GM19438 (cell line): ENCODE results near the gene CNTNAP5.
"Not testable (repeated sequence)": the region's sequence is repeated elsewhere in the genome, so short reads cannot be mapped to it uniquely, and the experiment has no call there.

ENCODE experiments used
- ATAC-seq: cut with Tn5 transposase; IDR thresholded peaks from one replicate; pipeline ENCODE4 v1.9.1; 2021; ENCODE audit warnings: low read depth; ENCODE audit not compliant: unreplicated experiment

The CNTNAP5 gene

DNA sequence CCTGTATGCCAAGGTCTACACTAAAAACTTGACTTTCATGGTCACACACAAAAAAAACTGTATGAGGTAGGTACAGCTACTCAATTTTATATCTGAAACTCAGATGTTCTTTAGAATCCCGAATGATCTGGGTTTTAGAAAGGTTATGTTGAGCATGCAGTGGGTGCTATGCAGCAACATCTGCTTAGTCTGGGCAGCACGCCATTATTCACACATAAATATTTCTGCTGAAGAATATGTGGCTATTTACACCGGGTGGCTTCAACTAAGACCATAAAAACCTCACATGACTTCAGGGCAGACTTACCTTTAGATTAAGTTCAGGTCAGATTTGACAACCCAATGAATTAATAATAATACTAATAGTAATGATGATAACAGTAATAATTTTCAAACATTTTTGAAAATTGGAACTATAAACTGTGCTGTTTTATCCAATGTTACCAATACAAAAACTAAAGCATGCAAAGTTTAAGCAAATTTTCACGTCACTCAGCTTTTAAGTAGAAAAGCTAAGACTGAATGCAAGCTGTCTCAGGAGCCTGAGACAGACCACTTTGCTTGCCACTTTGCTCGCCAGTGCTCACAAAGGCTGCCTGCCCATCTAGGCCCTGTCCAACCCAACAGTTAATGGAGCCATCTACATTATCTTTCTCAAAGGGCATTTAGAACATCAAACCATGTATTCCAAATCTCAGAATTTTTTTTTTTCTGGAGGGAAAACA lies 292.0 kb downstream of the CNTNAP5 start:
- ATAC-seq: no peak

DNA sequence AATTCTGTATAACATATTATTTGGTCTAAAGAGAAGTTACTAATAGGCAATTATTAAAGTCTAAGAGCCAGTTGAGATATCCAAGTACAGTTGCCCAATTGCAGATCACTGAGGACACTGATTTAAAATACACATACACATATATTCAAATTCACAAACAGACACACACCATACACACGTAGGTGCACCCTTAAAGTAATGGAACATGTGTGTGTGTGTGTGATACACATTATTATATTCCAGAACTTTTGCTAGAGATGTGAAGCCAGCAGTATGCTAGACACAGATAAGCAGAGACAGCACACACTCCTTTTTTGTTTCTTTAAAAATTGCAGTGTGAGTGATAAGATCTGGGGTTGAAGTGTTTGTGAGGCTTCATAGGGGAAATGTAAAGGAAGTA lies 292.5 kb downstream of the CNTNAP5 start:
- ATAC-seq: no peak

DNA sequence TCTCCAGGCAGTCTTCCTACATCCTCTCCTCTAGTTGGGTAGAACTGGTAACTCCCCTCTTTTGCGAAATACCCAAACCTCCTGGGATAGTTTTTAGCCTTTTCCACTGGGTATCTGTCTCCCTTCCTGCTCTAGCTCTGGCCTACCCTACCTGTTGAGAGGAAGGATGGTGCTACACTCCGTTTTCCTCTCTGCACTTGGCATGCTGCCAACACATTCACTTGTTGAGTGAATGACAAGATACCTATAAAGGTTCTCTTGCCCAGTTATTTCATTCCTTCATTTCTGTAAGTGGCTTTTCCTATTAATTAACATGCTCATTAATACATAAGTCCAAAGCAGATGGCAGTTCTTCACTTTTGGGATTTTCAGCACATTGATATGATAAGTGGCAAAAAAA lies 293.8 kb downstream of the CNTNAP5 start:
- no peak for ATAC-seq

DNA sequence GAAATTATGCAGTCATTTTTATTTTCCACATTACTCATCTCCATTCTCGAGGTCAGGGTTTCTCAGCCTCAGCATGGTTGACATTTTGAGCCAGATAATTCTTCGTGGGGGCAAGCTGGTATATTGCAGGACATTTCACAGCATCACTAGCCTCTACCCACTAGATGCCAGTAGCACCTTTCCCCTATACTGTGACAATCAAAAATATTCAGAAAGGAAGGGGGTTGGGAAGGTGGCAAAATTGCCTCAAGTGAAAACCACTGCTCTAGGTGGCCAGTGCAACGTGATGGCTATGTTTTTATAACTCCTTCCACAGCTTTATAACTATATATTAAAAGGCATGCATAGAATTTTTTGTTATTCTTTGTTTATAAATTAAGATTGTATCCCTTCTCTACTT lies 294.5 kb downstream of the CNTNAP5 start:
- ATAC-seq: no peak

DNA sequence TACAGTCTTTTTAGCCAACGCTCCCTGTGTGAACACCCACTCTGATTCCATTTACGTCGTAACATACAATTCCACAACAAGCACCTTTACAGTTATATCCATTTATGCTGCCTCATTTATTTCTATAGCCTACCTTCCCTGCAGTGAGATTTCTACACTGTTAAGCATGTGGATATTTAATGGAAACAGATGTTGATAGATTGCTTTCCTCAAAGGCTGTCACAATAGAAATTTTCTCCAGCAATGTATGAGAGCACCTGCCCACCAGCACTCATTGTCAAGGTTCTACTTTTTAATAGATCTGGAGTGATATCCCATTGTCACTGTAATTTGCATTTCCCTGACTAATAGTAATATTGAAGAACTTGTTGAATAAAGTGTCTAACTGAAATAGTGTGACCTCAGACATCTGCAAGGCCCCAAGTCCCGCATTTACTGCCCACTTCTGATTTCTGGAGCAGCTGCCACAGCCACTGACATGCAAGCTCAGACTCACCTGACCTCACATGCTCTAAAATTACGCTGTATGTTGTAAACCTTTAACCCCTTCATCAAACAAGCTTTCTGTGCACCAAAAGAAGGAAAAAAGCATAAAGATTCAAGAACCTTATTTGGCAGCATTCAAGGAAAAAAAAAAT lies 295.1 kb downstream of the CNTNAP5 start:
- ATAC-seq: no peak

DNA sequence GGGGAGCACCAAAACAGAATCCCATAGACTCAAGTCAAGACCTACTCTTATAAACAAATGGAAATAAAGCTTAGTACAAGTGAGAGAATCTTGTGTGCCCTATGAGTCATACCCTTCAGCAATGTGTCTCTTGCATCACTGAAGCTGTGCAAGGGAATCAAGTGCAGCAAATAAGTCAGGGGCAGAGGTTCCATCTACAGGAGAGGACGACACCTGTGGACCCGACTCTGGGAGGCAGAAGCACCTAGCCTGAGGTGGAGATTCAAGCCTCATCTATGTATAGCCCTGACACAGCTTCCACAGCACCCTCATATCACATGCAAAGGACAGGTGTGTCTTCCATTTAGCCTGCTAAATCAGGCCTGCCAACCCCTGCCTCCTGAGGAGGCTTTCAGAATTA lies 298.2 kb downstream of the CNTNAP5 start:
- ATAC-seq: no peak

DNA sequence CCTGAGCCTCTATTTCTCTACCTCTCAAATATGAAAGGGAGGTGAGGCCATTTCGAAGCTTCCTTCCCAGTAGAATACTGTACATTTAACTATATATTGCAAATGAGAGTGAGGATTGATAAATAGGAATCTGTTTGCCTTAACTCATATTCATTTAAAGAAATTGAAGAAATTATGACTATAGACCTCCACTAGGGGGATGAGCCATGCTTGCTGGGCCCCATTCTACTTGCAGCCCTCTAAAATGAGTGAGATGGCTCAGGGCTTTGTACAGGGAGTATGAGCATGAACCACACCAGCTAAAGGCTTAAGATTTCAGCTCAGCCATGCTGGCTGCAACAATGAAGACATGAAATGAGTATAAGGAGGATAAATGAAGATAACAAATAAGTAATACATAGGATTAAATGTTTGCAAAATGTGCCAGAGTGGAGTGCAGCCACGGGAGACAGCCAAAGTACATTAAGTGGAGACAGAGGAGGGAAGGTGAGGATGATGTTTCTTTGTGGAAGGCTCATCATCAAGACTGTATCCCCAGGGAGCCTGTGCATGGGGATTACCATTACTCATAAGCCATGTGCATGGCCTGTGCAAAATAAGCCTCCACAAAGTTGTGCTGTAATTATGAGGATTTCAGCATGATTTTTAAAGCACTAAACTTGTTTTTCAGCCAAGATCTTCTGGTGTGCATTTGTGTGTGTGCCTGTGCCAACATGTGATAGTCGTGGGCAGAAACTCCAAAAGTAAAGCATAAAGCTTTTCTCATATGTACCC lies 300.8 kb downstream of the CNTNAP5 start:
- no peak for ATAC-seq

DNA sequence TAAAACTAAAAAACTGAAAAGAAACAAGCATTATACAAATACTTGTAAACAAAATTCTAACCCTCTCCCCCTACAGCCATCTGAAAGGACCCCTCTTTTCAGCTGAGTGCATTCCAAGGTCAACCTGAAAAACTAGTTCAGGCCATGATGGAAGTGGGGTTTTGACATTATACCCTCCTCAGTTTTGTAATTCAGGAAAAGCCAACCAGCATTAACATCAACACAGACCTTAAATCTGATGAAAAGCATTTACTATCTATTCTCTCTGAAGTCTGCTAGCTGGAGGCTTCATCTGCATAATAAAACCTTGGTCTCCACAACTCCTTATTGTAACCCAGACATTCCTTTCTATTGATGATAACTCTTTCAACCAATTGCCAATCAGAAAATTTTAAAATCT lies 302.2 kb downstream of the CNTNAP5 start:
- ATAC-seq: no peak

DNA sequence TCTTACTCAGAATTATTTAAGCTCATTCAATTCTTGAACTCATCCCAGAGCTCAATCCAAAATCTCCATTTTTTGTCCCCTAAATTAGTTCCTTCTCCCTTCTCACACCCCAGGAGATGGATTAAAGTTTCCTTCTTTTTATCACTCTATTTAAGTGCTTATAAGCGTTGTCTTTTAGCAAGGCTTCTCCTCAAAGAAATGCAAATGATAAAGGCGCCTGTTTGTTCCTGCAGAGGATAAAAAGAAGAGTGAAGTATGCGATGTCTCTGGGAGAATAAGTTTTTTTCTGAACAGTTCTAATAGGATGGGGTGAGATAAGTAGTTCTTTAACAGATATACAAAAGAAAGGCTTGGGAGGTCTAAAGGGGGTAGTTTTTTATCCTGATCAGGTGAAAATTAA lies 303.3 kb downstream of the CNTNAP5 start:
- no peak for ATAC-seq

DNA sequence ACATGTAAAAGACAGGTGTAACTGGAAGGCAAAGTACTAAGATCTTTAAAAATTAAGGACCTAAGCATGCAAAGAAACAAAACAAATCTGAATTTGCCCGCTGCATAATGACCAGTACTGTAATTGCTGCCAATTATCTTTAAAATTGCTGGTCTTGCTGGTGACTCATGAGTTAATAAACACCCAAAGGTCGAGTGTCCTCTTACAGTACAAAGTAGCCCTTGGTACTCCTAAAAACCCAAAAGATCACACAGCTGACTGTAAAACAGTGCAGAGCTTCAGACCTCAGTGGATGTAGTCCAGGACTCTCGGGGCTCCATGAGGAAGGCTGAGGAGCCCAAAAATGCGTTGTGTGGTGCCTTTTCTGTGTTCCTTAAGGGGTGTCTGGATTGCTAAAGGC lies 308.7 kb downstream of the CNTNAP5 start:
- no peak for ATAC-seq

DNA sequence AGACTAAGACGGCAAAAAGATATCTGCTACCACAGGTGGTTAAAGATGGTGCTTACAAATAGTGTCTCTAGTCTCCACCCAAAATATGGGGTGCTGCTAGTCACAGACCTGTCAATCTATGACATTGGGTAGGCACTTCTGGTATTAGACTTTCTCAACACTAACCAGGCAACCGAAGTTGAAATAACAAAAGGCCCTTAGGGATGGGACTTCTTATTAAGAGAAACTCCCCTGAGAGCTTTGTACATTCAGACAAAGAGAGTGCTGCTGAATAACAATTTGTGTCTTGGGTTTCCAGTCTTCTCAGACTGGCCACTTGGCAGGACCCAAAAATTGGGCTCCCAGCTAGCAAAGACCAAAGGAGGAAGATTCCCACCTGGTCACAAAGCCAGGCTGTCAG lies 310.0 kb downstream of the CNTNAP5 start:
- ATAC-seq: no peak

DNA sequence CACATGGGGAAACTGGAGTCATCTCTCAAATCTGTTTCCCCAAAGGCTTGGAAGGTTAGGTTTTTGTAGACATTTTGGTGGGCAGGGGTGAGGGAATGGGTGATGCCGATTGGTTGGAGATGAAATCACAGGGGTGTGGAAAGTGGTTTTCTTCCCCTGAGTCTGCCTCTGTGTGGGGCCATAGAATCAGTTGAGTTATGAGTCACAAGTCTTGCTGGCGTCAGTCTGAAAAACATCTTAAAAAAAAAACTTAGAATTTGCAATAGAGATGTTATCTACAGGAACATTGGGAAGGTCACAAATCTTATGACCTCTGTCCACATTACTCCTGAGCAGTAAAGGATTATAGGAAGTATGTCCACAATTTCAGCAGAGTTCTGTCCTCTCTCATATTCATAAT lies 314.6 kb downstream of the CNTNAP5 start:
- ATAC-seq: no peak

DNA sequence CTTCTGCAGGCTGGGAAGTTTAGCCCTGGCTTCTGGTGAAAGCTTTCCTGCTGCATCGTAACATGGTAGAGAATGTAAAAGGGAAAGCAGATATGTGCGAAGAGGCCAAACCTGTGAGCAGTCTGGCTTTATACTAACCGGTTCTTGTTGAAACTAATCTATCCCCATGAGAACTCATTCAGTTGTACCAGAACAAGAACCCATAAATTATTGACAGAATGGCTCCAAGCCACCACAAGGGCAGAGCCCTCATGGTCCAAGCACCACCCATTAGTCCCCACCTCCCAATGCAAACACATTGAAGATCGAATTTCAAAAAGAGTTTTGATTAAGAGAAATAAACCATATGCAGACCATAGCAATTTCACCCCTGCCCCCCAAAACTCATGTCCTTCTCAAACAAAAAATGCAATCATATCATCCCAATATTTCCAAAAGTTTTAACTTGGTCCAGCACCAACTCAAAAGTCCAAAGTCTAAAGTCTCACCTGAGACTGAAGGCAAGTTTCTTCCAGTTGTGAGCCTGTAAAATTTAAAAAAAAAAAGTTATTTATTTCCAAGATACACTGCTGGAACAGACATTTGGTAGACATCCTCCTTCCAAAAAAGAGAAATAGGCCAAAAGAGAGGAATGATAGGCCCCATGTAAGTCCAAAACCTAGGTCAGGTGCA lies 318.9 kb downstream of the CNTNAP5 start:
- no peak for ATAC-seq

DNA sequence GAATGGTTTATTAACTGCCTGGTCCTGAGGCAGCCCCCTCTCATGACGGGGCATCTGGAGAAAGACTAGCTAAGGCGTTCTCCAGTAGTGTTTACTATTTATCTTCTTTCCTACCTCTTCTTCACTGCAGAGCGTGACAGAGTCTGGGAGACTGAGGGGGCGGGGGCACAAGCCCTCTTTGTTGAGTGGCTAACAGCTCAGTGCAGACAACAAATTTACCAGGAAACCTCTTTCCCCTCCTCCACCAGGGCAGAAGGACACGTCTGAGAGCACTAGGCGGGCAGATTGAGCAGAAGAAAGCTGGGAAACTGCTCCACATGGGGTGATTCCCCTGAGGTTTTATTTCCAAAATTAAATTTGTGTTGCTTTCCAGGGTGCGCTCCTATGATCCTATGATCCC lies 322.1 kb downstream of the CNTNAP5 start:
- ATAC-seq: no peak

DNA sequence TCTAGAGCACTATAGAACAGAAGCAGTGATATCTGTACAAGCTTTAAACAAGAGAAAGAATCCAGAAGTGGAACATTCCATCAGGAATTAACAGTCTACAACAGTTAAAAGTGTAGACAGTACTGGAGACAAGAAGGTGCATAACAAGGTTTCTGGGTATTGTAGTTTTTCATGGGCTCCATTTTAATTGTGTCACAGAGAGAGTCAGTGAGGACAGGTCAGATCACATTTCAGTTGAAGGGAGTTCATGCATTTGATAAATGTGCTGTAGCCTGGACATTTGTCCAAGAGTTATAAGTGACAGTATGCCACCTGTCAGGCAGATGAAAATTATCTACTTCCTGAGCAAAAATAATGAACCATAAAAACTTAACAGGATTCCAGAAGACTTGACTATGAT lies 328.6 kb downstream of the CNTNAP5 start:
- no peak for ATAC-seq

DNA sequence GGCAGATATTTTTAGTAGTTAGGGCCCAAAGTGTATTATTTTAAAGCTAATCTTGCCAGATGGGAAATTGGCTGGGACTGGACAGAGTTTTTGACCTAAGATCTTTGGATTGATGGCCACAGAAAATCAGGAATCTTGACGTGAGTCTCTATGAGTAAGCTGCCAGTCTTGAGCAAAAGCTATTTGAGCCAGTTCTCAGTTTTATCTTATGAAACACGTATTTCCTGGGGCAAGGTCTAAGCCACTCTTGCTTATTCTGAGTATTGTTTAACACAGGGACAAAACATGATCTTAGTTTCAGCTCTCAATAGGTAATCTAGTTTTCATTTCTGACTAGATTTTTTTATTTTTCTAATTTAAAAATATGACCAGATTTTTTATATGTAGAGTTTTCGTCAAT lies 329.4 kb downstream of the CNTNAP5 start:
- ATAC-seq: no peak

DNA sequence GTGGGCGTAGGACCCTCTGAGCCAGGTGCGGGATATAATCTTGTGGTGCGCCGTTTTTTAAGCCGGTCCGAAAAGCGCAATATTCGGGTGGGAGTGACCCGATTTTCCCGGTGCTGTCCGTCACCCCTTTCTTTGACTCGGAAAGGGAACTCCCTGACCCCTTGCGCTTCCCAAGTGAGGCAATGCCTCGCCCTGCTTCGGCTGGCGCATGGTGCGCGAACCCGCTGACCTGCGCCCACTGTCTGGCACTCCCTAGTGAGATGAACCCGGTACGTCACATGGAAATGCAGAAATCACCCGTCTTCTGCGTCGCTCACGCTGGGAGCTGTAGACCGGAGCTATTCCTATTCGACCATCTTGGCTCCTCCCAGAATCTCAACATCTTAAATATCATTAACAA lies 336.9 kb downstream of the CNTNAP5 start:
- not testable (repeated sequence) for ATAC-seq

DNA sequence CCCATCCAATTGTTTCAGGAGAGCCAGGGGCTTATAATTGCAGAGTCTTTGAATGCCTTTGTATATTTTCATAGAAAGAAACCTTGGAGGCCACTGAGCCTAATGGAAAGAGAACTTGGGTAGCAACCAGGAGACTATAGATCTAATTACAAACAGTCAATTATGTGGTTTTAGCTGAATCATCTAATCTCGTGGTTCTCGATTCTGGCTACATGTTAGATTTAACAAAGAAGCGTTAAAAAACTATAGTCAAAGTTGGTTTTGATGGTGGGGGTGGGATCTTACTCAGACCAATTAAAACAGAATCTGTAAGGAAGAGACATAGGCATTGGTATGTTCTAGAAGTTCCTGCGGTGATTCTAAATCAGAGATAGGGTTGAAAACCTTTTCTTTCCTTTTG lies 344.1 kb downstream of the CNTNAP5 start:
- no peak for ATAC-seq

DNA sequence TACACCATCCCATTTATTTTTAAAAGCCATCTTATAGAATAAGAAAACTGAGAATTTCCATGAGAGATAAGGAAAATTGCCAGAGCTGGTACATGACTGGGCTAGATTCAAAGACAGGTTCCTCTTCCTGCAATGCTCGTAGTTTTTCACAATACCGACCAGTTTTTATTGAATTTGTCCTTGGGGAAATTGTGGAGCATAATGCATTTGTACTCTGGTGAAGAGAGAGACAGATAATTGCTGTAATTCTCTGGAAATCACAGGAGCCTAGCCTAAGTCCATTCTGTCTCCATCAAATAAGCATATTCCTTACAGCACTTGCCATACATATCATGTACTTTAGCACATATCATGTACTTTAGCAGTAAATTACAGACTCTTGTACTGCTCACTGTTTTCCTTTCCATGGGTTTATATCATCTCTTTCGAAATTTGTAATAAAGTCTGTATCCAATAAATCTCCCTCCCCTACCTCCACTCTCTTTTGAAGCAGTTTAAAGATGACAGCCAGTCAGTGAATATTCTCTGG lies 355.2 kb downstream of the CNTNAP5 start:
- no peak for ATAC-seq

DNA sequence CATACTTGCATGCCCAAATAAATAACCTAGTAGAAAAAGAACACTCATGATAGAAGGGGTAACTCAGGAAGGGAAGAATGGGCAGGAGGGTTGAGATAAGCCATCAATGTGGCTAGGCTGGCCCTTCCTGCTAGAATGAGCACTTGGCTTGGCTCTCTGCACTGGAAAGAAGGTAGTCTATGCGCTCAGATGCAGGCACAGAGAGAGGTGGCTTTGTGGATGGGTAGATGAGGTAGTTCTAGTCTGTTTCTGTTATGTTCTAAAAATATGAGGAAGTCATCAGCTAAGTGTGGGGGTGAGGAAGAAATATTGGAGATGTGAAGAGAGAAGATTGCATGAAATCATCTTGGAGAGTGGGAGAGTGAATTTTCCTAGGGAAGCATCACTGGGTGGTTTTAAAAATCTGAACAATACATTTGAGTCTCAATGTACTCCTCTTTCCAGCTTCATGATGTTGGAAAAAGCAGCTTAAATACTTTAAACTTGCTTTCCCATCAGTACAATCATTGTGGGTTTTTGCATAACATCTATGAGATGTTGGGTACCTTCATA lies 357.1 kb downstream of the CNTNAP5 start:
- no peak for ATAC-seq

DNA sequence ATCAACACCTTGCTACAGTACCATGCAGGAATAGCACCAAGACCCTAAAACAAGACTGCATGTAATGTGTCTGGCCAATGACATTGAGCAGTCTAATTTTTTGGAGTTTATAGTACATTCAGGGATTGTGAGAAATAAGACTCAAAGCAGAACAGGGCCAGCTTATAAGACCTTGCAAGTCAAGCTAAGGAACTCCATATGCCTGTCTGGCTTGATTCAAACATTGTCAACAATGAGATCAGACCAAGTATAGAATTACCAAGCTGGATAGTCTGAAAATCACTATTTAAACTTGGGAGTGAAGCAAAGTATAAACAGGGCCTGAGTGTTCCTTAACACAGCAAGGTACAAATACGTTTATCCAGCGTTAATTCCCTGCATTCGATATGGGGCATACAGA lies 370.9 kb downstream of the CNTNAP5 start:
- ATAC-seq: no peak
